NCI-H2196 (cell line): ENCODE results near the gene C1orf216.
A peak's percentile ranks its signal among the peaks of the same experiment; 100 is the strongest.
"Not testable (repeated sequence)": the region's sequence is repeated elsewhere in the genome, so short reads cannot be mapped to it uniquely, and the experiment has no call there.

Experiments used
- DNase-seq: peaks from one replicate; lab custom pipeline; 2025; ENCODE audit not compliant: unreplicated experiment; lab: John Stamatoyannopoulos, UW

C1orf216 gene

GRCh38 chr1:35718492-35719336, at the start of gene C1orf216:
Gene C1orf216 (minus strand): TSS chr1:35718884. CDS start chr1:35716321, 2,563 bp downstream.
- DNase-seq, result peak; percentile 73

DNA sequence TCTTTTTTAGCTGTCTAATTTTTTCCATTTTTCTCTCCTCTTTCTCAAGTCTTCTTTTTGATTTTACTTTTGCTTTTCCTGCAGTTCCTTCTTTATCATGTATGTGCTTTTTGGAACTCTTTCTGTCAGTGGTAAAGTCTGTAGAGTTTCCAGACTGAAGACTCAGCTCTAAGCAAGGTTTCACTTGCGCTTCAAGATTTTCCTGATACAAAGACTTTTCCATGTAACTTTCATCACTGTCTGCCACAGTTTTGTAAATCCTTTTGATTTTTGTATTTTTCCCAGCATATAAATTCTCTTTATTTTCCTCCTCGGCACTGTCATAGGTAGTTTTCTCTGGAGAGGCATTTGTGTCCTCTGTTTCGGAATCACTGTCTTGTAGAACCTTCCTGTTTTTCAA, 45.6 kb upstream of the C1orf216 start:
- no peak for DNase-seq

GRCh38 chr1:35763201-35763600, 44.5 kb upstream of the C1orf216 start:
- DNase-seq, result no peak

- no peak for DNase-seq
Observed at GRCh38 chr1:35762141-35762540, 43.5 kb upstream of the C1orf216 start.

- no peak for DNase-seq
Observed at GRCh38 chr1:35756064-35756463, 37.4 kb upstream of the C1orf216 start.

GRCh38 chr1:35753626-35754260, 35.1 kb upstream of the C1orf216 start:
- no peak for DNase-seq

- no peak for DNase-seq
Observed at GRCh38 chr1:35748326-35748725, 29.6 kb upstream of the C1orf216 start.

GRCh38 chr1:35745124-35745730, 26.5 kb upstream of the C1orf216 start:
- no peak for DNase-seq

DNA sequence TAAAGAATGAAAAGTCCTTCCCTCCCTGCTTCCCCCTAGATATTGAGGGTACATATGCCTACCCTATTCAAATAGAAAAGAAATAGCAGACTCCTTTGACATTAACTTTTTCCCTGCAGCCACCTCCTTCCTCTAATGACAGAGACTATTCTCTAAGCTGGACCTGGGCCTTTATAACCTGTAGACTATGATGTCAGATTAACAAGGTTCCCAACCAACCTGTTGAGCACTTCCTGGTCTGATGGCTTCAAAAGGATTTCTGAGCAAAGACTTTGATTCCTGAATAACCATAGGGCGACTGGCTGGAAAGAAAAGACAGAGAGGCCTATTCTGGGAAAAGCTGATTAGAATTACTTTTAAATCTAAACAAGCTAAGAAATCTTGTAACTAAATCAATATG, 18.4 kb upstream of the C1orf216 start:
- DNase-seq, result no peak

DNA sequence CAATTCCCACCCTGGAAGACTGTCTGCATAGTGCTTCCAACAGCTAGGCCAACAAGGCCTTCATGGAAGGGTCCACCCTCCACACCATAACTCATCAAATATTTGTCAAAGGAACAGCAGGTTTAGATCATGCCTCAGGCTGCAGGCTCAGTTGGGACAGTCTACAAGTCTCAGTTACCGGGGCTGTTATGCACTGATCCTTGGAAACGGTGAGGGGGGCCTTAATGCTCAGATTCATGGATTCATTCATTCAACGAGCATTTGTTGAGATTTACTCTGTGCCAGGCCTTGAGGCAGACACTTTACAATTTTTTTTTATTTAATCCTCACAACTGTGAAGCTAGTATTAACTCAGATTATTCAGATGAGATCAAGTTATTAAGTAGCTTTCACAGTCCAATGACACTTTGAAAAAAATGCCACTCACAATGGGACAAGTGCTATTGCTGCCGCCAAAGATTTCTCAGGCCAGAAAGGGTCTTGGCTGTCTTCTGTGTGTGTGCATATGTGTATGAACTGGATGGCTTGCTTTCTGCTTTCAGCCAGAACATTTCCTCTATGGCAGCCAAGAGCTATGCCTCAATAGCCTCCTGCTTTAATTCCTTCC, 8.9 kb upstream of the C1orf216 start:
- DNase-seq, result no peak

DNA sequence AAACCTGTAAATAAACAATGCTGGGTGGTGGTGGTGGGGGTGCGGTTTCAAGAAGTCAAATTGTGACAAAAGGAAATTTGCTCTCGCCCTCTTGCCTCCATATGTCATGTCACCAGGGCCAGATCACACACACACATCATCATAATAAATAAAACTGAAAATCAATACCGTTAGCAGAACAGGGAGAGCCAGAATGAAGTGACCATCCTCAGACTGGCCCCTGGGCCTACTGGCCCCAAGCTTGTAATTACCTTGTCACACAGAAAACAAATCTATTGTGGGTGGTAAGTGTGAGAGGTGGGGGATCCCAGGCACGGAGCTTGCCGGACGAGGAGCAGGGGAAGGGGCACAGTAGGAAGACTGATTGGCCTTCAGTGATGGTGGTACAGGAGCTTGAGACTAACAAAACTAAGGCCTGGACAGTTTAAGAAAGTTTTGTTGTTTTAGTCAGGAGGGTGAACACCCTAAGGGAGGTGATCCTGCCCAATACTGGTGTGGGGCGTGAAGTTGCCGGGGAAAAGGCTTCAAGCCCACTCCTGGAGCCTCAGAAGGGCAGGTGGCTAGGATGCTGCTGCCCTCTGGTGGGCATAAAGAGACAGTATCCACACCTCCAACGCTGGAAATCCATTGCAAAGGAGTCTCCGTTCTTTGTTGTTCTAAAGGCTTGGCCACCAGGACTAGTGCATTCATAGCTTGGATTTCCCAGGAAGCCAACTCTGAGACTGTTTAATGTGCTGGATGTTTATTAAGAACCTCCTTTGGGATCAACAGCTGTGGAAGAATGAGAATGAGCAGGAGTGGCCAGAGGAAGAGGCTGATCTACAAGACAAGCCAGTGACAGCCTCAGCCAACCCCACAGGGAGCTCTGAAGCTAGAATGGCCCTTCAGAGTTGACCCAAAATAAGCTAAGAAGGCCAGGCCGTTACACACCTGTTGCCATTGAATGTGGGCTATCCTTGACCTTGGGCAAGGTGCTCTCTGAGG, 8.1 kb upstream of the C1orf216 start:
- DNase-seq, result peak; percentile 58

- no peak for DNase-seq
Observed at GRCh38 chr1:35725596-35725995, 6.9 kb upstream of the C1orf216 start.

GRCh38 chr1:35717911-35718476, 690 bp downstream of the C1orf216 start:
- peak; percentile 41 for DNase-seq

DNA sequence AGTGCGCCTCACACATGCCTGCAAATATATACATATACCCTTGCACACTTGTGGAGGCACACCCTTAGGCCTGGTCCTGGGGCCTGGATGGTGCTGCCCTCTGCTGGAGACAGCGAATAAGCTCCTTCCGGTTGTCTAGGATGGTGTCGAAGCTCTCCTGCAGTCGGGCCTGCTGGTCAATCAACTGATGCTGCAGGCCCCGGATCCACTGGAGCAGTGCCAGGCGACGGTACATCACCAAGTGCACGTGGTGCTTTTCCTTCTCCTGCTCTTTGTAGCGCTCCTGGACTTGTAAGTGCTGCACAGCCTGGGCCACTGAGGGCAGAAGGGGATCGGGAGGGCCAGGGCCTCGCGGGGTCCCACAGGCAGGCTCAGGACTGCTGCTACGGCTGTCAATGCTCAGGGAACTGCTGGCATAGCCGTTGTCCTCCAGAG, 3.1 kb downstream of the C1orf216 start:
- peak; percentile 88 for DNase-seq

DNA sequence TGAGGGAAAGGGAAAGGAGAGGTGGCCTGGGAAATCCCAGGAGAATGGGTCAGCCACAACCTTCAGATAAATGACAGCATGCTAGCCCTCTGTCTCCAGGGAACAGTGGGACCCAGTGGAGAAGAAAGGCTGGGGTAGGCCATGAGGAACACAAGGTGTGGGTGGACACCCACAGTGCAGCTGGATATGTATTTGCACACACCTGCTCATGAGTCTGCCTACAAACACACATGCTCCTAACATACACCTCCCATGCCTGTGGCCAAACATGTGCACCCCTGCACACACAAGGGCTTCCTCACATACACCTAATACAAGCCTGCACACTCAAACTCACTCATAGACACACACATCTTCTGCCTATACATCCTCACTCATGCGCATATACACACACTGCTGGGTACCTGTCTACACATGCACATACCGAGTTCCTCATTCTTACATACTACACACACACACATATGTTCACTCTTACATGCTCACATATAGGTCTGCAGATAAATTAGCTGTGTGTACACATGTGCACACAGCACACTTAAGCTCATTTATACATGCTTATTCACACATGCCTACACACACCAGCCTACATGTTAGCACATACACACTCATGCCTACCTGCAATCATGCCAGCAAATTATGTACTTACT, 3.6 kb downstream of the C1orf216 start:
- no peak for DNase-seq

- not testable (repeated sequence) for DNase-seq
Observed at GRCh38 chr1:35711098-35711497, 7.6 kb downstream of the C1orf216 start.

GRCh38 chr1:35708952-35709351, 9.7 kb downstream of the C1orf216 start:
- DNase-seq, result no peak

DNA sequence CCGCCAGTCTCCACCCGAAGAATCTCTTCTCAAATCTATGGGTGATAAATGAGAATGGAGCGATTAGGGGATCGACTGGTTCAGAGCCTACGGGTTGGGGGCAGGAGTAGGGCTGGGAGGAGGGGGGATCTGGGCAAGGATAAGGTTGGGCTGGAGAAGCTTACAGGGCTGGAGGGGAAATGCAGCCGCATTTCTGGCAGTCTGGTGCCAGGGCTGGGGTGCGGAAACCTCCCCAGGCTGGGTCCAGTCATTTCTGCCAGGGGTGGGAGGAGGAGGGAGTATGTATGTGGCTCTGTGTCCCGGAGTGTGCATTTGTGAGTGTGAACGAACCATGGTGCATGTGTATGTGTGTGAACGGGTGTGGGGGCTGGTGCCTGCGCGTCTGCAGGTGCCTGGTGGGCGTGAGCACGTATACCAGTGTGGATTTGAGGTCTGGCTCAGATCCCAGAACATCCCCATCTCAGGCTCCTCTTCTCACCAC, 10.2 kb downstream of the C1orf216 start:
- peak; percentile 68 for DNase-seq
